Stimulated activated CD8-positive, alpha-beta memory T cell treated with anti-CD3 and anti-CD28 coated beads, Interleukin-15, amount 100 ng/mL, for 48 hours (primary cell): Measurements from ENCODE around the gene MRPL49.

Experiments
- DNase-seq, 2 donors: peaks; one replicate each; pipeline ENCODE4 v3.0.0-alpha.2; 2020; ENCODE audit warnings: low read depth in 2 of 2

MRPL49 gene

DNA sequence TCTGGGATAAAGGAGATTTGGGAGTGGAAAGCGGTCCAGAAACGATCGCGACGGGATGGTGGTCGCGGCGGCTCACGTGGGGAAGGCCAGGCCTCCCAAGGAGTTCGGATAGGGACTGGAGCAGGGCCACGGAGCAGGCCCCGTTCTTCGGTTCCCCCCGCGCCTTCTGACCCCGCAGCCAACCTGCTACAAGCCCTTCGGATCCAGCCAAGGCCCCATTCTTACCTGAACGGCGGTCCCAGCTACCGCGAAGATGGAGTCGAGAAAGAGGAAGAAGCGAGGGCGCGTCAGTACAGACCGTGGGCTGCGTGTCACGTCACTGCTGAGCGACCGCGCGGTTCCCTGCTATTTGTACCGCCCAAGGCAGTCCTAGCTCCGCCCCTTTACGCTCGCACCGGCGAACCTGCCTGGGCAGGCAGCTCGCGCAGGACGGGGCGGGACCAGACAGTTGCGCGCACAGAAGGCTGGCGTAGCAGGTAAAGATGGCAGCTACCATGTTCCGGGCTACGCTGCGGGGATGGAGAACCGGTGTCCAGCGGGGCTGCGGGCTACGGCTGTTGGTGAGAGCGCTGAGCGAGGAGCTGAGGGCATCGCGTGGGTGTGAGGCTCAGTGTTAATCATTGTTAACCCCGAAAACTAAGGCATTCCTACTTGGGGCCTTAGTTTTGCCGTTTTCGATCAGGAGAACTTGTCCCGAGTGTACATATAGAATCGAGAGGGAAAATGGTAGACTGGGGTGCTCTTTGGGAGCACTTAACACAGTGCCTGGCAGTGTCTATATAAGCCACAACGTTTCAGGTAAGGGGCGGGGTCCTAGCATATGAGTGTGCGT, at the start of gene MRPL49, which contains the start of gene FAU:
Gene MRPL49 (plus strand): TSS at position 457 of the 832 bp plus-strand sequence. CDS start 26 bp downstream, at position 483.
Gene FAU (minus strand): TSS at position 270 of the 832 bp plus-strand sequence. CDS start 321 bp downstream, outside the sequence.
- DNase-seq, result peak; percentile 99

DNA sequence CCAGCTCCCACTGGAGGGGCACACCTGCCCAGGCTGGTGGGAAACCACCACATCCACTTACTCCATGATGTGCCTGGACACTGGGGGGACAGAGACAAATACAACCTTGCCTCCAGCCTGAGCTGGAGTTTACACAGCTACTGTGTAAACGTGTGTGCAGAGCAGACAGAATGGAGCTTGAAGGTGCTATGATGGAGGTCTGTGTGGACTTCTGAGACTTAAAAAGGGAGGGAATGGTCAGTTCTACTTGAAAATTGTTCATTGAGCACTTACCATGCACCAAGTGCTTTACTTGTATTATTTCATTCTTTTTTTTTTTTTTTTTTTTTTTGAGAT, 49.5 kb upstream of the MRPL49 start:
- DNase-seq, result no peak

DNA sequence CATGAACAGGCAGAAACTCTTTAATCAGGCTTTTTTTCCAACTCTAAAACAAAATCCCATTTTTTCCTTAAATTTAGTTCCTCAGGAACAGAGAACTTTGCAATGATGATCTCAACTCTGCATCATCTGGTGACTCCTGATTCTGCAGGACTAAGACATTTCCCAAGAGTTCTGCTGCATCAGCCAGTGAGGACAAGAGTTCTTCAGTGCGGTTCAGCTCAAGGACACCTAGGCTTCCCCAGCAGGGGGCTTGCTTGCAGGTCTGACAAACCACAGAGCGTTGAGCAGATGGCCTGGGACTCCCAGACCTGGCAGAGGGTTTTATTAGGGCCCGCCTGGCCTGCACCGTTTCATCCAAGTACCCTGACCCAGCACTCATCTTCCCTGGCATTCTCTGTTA, 44.7 kb upstream of the MRPL49 start:
- DNase-seq, result no peak

DNA sequence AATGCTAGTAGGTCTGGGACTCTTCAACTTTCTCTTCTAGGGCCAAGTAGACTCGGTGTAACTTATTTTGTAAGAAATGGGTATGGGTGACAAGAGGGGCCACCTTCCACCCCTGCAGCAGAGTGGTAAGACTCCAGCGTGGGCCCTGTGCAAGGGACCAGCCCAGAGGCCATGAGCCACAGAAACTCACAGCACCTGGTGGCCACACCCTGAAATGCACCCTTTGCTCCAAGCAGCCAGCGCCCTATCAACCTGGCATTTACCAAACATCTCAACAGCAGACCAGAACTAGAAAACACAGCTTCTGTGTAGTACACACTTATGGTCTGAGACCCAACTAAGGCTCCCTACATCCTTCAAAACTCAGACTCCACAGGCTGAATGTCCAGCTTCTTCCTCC, 44.0 kb upstream of the MRPL49 start:
- peak; percentile 40 to 42 for DNase-seq

DNA sequence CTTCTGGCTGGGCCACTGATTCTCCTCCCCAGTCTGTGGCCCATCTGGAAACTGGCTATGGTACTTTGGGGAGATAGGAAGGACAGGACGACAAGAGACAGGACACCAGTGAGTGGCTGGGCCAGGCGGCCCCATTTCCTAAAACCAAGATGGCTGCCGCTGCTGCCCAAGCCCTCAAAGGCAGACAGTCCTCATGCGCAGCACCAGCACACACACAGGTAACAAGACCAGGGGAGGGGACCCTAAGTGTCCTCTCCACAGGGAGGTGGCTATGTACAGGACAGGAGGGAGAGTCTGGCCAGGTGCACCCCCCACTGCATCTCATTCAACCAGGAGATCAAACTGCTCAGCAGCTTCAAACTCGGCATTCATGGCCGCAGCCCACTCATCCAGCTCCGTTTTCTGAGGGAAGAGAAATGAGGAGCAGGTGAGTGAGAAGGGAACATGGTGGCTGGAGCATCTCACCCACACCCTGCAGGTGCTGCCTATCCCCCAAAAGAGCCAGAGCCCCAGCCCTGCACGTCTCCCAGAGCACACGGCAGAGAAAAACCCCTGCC, 43.3 kb upstream of the MRPL49 start:
- no peak for DNase-seq

DNA sequence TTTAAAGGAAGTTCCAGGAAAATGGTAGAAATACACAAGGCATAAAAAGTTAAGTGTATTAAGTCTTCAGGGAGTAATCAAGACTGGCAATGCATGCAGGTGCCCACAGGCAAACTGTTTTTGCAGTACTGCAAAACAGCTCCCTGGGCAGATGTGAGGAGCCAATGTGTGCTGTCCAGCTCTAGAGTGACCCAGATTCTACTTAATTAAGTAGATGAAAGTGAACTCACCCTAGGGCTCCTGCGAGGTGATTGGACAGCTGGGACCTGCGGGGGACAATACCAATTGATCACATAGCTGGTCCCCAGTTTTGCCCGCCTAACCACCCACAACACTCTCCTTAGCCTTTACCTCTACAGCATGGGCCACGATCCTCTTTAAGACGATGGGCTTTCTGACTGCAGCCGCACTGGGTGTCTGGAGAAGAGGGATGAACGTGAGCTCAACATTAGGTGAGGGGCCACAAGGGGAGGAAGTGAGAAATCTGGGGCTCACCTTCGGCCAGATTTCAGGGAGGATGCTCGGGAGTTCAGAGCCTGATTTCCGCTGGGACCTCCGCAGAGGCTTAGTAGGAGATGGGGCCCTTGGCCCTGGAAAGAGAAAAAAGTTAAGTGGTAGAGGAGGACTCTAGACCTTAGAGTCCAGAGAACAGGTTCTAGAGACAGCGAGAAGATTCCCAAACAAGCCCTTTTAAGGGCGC, 38.8 kb upstream of the MRPL49 start:
- DNase-seq, result no peak

DNA sequence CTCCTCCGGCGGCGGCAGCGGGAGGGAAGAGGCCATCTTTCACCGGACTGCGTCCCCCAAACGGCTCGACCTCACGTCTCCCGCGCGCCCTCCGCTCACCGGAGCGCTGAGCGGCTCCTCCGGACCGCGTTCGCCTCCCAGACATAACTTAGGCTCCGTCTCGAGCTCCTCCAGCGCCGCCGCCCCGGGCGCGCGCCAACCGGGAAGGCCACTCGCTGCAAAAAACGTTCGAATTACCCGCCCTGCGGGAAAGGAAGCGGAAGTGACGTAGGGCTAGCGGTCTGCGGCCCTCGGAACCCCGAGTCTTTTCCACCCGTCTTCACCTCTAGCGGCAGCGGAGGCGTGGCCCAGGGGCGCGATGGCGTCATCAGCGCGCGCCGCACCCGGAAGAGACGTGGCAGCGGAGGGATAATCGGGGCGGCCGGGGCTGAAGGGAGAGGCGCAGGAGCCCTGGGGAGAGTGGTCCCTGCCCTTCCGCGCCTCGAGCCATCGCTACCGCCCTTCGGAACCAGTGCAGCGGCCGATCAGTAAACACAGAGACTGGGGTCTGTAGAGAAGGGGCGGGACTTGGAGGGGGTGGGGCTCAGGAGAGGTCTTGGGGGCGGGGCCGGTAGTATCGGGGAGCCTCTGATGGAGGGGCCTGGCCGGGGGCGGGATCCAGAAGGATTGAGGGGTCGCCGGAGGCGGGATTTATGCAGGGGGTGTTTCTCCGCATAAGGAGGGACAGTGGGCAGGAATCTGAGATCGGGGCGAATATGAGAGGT, 38.1 kb upstream of the MRPL49 start, which contains the start of the genes CDCA5 and ZFPL1:
Gene CDCA5 (minus strand): TSS at position 207 of the 764 bp plus-strand sequence. CDS start 62 bp downstream, at position 145.
Gene ZFPL1 (plus strand): TSS at position 389 of the 764 bp plus-strand sequence. CDS start 477 bp downstream, outside the sequence.
- peak; percentile 94 to 96 for DNase-seq

DNA sequence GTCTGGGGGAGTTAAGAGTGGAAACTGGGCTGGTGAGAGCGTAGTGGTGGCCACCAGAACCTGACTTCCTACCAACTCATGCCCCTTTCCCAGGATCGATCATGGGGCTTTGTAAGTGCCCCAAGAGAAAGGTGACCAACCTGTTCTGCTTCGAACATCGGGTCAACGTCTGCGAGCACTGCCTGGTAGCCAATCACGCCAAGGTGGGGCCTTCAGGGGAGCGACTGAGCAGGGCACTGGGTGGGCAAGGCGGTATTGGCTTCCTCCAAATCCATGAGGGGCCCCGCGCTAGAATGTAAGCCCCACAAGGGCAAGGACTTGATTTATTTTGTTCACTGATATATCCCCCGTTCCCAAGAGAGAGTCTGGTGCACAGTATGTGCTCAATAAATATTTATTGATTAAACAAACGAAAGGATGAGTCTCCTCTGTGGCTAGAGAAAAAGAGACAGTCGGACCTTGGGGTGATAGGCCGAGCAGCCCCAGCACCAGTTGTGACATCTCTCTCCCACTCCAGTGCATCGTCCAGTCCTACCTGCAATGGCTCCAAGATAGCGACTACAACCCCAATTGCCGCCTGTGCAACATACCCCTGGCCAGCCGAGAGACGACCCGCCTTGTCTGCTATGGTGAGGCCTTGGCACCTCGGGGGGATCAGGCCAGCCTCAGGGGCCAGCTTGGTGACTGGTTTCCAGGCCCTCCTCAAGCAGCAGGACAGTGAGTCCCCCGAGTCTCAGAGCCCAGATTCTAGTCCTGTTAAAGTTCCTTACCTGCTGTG, 37.3 kb upstream of the MRPL49 start:
- DNase-seq, result no peak

DNA sequence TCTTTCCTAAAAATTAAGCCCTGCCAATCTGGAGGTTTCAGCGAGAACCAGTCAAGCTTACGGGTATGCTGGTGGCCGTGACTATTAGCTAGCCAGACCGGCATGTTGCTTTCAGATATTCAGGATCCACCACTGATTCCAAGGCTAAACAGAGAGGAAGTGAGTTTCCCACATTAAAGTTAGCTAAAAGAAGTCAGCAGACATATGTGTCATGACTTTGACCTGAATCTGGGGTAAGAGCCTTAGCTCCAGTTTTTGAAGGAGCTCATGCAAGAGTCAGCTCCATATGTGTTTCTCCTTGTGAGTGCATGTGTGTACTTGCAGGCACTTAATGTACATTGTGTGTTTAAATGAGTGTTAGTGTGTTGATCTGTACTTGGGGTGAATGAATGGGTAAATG, 36.7 kb upstream of the MRPL49 start:
- no peak for DNase-seq

DNA sequence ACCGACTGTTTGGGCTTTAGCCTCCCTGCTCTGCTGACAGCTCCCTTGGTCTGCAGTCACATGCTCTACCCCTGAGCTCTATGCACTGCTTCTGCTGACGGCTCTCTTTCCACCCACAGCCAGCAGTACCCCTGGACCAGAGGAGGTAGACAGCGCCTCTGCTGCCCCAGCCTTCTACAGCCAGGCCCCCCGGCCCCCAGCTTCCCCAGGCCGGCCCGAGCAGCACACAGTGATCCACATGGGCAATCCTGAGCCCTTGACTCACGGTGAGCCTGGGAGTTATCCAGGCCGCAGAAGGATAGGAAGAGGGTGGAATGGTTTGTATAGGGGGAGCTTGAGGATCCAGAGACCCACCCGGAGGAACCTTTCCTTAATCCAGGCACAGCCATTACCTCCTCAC, 35.3 kb upstream of the MRPL49 start:
- DNase-seq, result no peak

DNA sequence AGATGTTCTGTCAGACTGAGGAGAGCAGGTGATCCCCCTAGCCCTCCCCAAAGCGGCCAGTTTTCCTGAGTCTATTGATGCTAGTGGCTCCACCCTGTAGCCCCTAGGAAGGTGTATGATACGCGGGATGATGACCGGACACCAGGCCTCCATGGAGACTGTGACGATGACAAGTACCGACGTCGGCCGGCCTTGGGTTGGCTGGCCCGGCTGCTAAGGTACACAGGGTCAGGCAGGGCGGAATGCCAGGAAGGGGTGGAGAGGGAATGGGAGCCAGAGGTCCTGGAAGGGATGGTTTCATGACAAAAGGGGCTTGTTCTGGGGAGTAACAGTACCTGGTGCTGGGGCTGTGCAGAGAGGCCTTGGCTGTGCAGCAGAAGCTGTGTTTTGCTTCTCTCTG, 34.9 kb upstream of the MRPL49 start:
- DNase-seq, result no peak

DNA sequence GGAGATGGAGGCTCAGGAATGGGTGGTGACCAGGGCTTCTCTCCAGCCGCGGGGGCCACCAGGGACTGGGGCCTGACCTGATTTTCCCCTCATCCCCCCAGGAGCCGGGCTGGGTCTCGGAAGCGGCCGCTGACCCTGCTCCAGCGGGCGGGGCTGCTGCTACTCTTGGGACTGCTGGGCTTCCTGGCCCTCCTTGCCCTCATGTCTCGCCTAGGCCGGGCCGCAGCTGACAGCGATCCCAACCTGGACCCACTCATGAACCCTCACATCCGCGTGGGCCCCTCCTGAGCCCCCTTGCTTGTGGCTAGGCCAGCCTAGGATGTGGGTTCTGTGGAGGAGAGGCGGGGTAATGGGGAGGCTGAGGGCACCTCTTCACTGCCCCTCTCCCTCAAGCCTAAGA, 34.3 kb upstream of the MRPL49 start:
- DNase-seq, result no peak

DNA sequence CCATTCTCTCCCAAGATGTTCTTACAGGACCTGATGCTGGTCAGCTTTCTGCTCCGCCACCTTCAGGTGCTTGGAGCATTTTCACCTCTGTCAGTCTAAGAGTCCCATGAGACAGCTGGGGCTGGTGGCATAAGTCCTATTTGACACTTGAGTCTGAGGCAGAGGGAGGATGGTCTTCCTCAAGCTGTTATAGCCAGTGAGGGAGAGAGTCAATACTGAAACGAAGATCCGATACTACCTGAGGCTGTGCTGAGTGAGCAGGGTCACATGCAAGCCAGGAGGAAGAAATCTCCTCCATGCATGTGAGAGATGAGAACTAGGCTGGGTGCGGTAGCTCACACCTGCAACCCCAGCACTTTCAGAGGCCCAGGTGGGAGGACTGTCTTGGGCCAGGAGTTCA, 32.5 kb upstream of the MRPL49 start:
- no peak for DNase-seq

DNA sequence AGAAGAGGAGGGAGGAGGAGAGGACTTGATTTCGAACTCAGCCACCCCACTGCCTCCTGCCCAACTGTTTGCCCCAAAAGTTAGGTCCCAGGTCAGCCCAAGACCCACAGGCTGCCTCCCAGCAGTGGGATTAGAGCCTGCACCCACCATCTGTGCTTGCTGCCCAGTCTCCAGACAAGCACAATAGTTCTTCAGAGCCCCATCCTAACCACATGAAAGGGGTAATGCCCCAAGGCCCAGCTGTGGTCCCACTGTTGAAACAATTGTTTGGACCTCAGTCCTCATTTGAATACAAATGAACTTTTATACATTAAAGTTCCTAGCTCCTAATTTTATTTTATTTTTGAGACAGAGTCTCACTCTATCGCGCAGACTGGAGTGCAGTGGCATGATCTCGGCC, 31.5 kb upstream of the MRPL49 start:
- DNase-seq, result no peak

DNA sequence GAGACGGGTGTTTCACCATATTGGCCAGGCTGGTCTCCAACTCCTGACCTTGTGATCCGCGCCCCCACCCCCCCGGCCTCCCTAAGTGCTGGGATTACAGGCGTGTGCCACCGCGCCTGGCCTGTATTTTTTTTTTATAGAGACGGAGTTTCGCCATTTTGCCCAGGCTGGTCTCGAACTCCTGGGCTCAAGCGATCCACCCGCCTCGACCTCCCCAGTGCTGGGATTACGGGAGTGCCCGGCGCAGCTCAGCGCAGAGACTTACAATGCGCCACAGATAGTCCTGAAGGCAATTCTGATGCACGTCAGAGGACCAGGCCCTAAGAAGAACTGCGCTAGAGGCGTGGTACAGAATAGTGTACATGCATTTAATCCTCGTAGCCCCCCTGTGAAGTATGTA, 26.7 kb upstream of the MRPL49 start:
- no peak for DNase-seq

DNA sequence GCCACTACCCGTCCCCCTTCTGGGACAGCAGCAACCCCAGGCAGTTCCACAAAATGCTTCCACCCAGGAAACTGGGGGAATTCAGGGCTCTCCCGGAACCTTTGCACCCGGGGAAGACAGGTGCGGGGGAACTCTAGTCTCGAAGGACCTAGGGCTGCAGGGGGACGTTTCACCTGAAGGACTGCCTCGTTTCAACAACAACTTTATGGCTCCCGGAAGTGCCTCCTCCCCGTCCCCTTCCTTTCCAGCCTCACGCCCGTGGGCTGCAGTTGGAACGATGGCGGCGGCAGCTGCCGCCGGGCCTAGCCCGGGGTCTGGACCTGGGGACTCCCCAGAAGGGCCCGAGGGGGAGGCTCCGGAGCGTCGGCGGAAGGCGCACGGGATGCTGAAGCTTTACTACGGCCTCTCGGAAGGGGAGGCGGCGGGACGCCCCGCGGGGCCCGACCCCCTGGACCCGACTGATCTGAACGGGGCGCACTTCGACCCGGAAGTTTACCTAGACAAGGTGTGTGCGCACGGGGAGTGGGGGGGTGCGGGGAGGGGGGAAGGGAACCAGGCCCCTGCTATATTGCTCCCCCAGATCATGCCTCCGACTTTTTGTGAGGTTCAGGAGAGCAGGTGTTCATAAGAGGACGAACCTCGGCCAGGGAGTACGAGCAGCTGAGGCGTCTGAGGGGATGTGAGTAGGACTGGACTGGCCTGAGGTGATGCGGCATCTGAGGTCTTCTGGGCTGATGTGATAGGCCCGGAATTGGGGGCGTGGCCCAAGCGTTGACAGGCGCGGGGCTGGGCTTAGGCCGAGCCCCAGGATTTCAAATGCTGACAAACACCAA, 25.9 kb upstream of the MRPL49 start, which contains the start of gene VPS51:
Gene VPS51 (plus strand): TSS at position 241 of the 833 bp plus-strand sequence. CDS start 37 bp downstream, at position 278.
- DNase-seq, result peak; percentile 71 to 75

DNA sequence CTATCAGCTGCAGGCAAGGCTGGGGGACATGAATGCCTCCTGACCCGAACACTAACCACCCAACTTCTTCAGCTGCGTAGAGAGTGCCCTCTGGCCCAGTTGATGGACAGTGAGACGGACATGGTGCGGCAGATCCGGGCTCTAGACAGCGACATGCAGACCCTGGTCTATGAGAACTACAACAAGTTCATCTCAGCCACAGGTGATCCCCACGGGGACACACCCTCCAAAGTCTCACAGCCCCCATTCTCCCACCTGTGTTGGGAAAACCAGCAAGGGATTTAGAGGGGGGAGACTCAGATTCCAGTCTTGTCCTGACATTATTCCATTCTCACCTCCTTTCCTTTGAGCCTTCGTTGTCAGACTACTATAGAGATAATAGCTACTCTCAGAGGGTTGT, 25.2 kb upstream of the MRPL49 start:
- no peak for DNase-seq

DNA sequence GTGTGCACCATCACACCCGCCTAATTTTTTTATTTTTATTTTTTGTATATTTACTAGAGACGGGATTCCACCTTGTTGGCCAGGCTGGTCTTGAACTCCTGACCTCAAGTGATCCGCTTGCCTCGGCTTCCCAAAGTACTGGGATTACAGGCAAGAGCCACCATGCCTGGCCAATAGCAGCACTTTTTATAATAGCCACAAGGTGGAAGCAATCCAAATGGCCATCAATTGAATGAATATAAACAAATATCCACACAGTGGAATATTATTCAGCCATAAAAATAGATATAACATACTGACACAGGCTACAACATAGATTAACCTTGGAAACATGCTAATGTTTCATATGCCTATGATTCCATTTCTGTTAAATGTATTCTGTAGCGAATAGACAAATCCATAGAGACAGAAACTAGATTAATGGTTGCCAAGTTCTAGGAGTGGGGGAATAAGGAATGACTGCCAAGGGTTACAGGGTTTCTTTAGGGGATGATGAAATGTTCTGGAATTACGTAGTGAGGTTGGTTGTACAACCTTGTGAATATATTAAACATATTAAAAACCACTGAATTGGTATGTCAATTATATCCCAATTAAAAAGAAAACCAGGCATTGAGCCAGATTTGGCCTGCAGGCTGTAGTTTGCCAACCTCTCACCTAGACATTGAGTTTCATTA, 21.3 kb upstream of the MRPL49 start:
- DNase-seq, result no peak
